CD4-positive, alpha-beta T cell treated with Interleukin-15 for 4 hours (primary cell): ENCODE results near the gene ESRRB.

Experiments
- DNase-seq: peaks from one replicate; pipeline ENCODE4 v3.0.0-alpha.2; 2020; ENCODE audit warnings: low spot score

The ESRRB gene

GRCh38 chr14:76407449-76408150, 31.7 kb downstream of the ESRRB start:
- DNase-seq = no peak

GRCh38 chr14:76408877-76409276, 32.9 kb downstream of the ESRRB start:
- no peak for DNase-seq

GRCh38 chr14:76412501-76412900, 36.6 kb downstream of the ESRRB start:
- no peak for DNase-seq

GRCh38 chr14:76413106-76413961, 37.4 kb downstream of the ESRRB start:
- no peak for DNase-seq

- no peak for DNase-seq
Observed at GRCh38 chr14:76413962-76414600, 38.1 kb downstream of the ESRRB start.

- no peak for DNase-seq
Observed at GRCh38 chr14:76419399-76419798, 43.5 kb downstream of the ESRRB start.

GRCh38 chr14:76420827-76421226, 44.9 kb downstream of the ESRRB start:
- DNase-seq = no peak

- no peak for DNase-seq
Observed at GRCh38 chr14:76421662-76422061, 45.7 kb downstream of the ESRRB start.

- DNase-seq = no peak
Observed at GRCh38 chr14:76422662-76423061, 46.7 kb downstream of the ESRRB start.

GRCh38 chr14:76423534-76423933, 47.6 kb downstream of the ESRRB start:
- DNase-seq = no peak

- no peak for DNase-seq
Observed at GRCh38 chr14:76424359-76424758, 48.4 kb downstream of the ESRRB start.

GRCh38 chr14:76426161-76426696, 50.3 kb downstream of the ESRRB start:
- no peak for DNase-seq

GRCh38 chr14:76428611-76429010, 52.7 kb downstream of the ESRRB start:
- DNase-seq = no peak

GRCh38 chr14:76430017-76430416, 54.1 kb downstream of the ESRRB start:
- DNase-seq = no peak

- no peak for DNase-seq
Observed at GRCh38 chr14:76430475-76430980, 54.6 kb downstream of the ESRRB start.

GRCh38 chr14:76431538-76431937, 55.6 kb downstream of the ESRRB start:
- no peak for DNase-seq

GRCh38 chr14:76432827-76433752, 57.2 kb downstream of the ESRRB start:
- no peak for DNase-seq

GRCh38 chr14:76434220-76434619, 58.3 kb downstream of the ESRRB start:
- DNase-seq = no peak

- no peak for DNase-seq
Observed at GRCh38 chr14:76439237-76439775, 63.4 kb downstream of the ESRRB start.

- no peak for DNase-seq
Observed at GRCh38 chr14:76446486-76446885, 70.5 kb downstream of the ESRRB start.

- DNase-seq = no peak
Observed at GRCh38 chr14:76446921-76447320, 71.0 kb downstream of the ESRRB start.
